RWPE1 (cell line): ENCODE results near the gene BMP4.
A peak's percentile ranks its signal among the peaks of the same experiment; 100 is the strongest.

Source experiments
- CTCF ChIA-PET: fragments of 350-600 bp; sonication (Branson Sonifier 250); formaldehyde crosslinking; extraction: SDS; loops from one replicate; lab custom pipeline; 2021; lab: Yijun Ruan, JAX
- POLR2A ChIA-PET: fragments of 400-600 bp; formaldehyde crosslinking; extraction: SDS; loops from one replicate; lab custom pipeline; 2020; ENCODE audit warnings: antibody characterized with exemption; ENCODE audit not compliant: low non-redundant PET; lab: Yijun Ruan, JAX
- DNase-seq: peaks from one replicate; pipeline ENCODE4 v3.0.0; 2012; ENCODE audit warnings: low spot score
- H3K27ac ChIP-seq: fragments of 450-650 bp; 2 replicates; pipeline ENCODE4 v1.5.1; 2017
- CTCF ChIP-seq: fragments of 450-650 bp; conservative IDR thresholded peaks from 2 replicates; pipeline ENCODE4 v1.5.1; 2017; ENCODE audit warnings: low read depth, mild to moderate bottlenecking

Gene BMP4

GRCh38 chr14:53953002-53953827 lies 3.4 kb downstream of the BMP4 start:
- ChIA-PET POLR2A (no interaction called here), CTCF (interaction anchor here (0.8 kb wide), 1 partner anchor 385 kb away, joined by 4 read pairs; no protein-coding TSS in a partner anchor)
- H3K27ac ChIP-seq: peak overlapping the region; percentile 85
- TF ChIP-seq CTCF: no peak
- peak; percentile 73 for DNase-seq

- peak overlapping the region; percentile 85 for H3K27ac ChIP-seq
- ChIA-PET POLR2A (no interaction called here), CTCF (no interaction called here)
- no peak for TF ChIP-seq CTCF
- no peak for DNase-seq
Measured at GRCh38 chr14:53952533-53952932, 4.1 kb downstream of the BMP4 start.

GRCh38 chr14:53951627-53952303 lies 4.9 kb downstream of the BMP4 start:
- no peak for DNase-seq
- POLR2A ChIA-PET: no interaction called here
- TF ChIP-seq CTCF: no peak
- no peak overlapping the region for H3K27ac ChIP-seq
- CTCF ChIA-PET: no interaction called here

GRCh38 chr14:53951243-53951626 lies 5.4 kb downstream of the BMP4 start:
- POLR2A ChIA-PET: no interaction called here

GRCh38 chr14:53950031-53950793 lies 6.4 kb downstream of the BMP4 start:
- no peak overlapping the region for H3K27ac ChIP-seq
- no peak for TF ChIP-seq CTCF
- no peak for DNase-seq
- CTCF ChIA-PET: interaction anchor here (0.6 to 0.7 kb wide), 2 partner anchors 229 to 236 kb away, joined by 3 to 4 read pairs; no protein-coding TSS in a partner anchor
- POLR2A ChIA-PET: no interaction called here

More at GRCh38 chr14:53951243-53951626, 5.4 kb downstream of the BMP4 start:
- DNase-seq: no peak
- H3K27ac ChIP-seq: no peak overlapping the region
- TF ChIP-seq CTCF: no peak
- CTCF ChIA-PET: no interaction called here

- TF ChIP-seq CTCF: no peak
Measured at GRCh38 chr14:53949201-53949600, 7.4 kb downstream of the BMP4 start.

More at GRCh38 chr14:53949201-53949600, 7.4 kb downstream of the BMP4 start:
- no peak for DNase-seq
- no peak overlapping the region for H3K27ac ChIP-seq
- ChIA-PET POLR2A (no interaction called here), CTCF (no interaction called here)
